DMS79 treated with DMSO at 0.1 percent for 48 hours (cell line): ENCODE data around the gene SBF2.

Source experiments
- DNase-seq: peaks from one replicate; lab custom pipeline; 2025; lab: John Stamatoyannopoulos, UW

Gene SBF2

GRCh38 chr11:9806946-9807687 is 486.9 kb downstream of the SBF2 start:
- DNase-seq = no peak

DNA sequence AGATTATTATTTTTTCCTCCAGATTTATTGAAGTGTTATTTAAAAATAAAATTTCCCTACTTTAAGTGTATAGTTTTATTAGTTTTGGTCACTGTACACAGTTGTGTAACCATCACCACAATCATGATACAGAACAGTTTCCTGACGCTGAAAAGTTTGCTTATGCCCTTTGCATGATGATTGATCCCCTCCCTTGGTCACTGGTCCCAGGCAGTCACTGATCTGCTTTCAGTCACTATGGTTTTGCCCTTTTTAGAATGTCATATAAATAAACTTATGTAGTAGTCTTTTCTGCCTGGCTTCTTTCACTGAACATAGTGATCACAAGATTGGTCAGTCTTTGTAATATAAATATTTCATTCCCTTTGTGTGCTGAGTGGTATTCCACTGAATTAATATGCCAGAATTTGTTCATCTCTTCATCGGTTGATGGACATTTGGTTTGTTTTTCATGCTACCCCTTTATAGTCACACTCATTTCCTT is 489.6 kb downstream of the SBF2 start:
- no peak for DNase-seq

DNA sequence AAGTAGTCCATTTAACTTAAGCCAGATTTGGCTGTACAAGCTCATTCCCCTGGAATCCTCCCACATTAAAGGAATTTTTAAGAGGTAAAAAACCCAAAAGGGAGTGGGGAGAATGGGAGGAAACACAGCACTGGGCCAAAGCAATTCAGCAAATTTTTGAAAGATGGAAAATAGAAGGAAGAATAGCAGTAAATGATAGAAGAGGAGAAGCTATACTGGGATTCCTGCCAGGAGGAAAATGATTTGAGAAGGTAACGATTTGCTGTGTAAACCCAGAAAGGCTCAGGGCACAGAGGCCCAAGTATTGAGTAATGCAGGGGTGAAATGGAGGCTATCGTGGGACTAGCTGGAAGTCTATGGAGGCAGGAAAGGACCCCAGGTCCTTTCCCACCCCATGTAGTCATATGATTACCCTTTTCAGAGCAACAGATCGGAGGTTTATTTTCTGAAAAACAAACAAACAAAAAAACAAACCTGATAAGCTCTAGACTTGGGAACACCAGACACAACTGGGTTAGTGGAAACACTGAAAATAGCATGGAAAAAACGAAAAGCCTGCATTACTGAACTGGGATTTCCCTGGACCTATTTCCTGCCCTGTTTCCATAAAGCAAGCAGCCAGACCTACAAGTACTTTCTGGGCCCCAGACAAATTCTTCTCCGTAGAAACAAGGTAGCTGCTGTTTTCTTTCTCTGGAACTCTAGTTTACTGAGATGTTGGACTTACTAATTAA is 490.2 kb downstream of the SBF2 start:
- DNase-seq = no peak

GRCh38 chr11:9802291-9802861 is 491.6 kb downstream of the SBF2 start:
- no peak for DNase-seq

DNA sequence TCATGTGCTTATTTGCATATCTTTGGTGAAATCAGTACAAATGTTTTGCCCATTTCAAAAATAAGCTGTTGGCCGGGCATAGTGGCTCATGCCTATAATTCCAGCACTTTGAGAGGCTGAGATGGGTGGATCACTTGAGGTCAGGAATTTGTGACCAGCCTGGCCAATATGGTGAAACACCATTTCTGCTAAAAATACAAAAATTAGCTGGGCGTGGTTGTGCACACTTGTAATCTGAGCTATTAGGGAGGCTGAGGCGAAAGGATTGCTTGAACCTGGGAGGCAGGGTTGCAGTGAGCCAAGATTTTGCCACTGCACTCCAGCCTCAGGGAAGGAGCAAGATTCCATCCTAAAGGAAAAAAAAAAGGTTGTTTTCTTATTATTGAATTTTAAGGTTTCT is 494.1 kb downstream of the SBF2 start:
- no peak for DNase-seq

GRCh38 chr11:9797300-9797699 is 496.7 kb downstream of the SBF2 start:
- DNase-seq = no peak

- no peak for DNase-seq
Measured at GRCh38 chr11:9796854-9797253, 497.2 kb downstream of the SBF2 start.

DNA sequence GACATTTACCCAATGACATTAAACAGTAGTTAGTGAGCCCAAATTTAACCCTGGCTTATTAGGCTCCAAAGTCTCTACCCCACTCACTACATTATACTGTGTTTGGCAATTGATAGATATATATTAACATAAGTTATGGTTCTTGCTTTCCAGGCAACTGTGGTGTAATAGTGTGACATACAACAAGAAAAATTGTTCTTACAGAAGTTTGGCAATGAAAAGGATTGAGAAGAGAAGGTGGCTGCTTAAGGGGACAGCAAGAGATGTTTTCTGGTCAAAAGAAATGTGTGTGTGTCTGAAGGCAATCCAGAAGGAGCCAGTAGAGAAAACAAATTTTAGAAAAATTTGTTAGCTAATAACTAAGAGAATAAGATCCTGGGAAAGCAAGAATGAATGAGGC is 497.8 kb downstream of the SBF2 start:
- DNase-seq = no peak

DNA sequence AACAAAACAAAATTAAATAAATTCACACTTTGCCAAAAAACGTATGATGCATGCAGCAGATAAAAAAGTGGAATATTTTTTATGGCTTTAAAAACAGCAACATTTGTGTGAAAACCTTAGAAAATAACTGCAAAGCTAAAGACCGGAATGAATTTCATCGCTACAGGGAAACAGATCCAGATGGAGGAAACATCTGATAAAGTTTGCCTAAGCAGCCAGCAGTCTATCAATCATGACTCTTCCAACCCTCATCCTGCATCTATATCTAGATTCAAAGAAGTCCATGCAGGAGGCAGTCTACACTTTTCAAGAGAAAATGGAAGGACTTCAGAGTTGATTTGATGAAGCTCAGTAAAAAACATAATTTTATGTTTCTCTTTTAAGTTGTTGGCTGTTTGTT is 503.3 kb downstream of the SBF2 start:
- no peak for DNase-seq

DNA sequence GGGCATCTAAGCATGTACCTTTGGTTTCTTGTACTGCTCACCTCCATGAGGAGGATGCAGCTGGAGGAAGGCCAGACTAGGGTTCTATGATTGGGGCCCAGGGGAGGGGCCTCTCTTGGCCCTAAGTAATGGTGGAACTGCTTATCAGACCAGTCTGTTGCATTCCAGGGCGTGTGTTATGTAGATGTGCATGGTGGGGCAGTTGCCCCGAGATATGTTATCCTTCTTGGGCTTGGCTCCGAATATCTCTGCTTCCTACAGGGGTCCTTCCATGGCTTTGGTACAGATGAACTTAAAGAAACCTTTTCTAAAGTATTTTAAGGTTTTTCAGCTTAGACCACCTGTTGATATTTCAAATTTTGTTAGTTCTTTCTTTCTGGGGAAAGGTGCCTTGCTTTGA is 504.1 kb downstream of the SBF2 start:
- DNase-seq = no peak

DNA sequence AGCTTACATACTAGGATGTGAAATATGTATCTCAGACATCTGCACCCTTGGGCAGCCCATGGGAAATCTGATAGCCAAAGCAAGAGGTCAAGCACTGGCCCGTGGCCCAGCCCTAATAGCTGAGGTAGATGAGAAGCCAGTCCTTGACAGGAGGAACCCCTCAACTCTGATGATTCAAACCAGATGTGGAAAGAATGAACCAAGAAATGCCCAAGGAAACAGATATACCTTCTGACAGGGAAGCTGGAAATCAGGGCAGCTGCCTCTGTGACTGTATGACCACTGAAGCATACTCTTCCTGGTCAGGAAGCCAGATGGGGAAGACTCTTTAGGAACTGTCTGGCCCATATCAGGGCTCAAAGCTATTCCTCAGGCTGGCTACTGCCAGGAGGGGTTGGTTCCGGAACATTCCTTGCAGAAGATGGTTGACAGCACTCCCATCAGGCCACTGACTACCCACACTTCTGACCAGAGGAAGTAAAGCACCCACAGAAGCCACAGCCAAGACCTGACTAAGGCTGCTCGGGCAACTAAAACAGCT is 506.0 kb downstream of the SBF2 start:
- no peak for DNase-seq

DNA sequence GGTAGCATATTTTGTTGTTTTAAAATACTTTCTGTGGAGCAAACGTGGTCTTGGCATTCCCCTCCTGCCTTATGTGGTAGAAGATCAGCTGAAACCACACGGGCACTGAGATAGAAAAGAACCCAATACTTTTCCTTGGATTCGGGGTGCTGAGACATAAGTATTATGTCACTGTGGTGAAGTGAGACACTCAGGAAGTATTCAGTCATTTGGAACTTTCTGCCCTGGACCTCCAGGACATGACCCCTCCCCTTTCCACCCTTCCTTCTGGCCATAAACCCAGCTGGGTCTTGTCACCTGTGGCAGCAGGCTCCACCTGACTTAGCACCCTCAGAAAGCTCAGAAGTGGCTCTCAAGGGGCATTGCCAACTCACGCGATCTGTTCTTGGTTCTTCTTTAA is 506.8 kb downstream of the SBF2 start:
- no peak for DNase-seq

DNA sequence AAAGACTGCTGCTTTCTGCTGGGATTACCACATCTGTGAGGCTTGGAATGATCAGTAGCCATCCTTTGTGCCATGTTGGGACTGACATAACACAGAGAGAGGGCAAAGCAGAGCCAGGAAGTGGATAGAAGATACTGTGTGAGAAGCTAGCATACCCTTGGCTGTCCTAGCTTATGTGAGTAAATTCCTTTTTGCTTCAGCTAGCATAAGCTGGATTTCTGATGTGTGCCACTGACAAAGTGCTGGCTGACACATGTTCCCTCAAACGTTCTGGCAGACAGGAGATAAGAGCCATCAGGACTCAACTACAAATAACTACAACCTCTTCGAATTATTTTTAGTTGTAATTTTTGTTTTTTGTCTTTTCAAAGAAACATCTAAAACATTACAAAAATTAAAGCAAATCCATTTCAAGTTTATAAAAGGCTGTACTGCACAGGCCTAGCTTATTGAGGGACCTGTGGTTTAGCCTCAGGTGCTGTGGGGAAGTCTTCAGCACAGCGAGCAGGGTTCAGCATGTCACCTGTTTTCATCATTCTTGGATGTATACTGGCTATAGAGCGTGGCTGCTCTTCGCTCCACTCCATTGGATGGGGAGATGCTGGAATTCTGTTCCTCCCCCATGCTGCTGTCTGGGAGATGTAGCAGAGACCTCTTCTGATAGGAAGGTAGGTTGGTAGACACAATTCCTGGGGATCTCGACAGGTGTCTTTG is 509.3 kb downstream of the SBF2 start:
- no peak for DNase-seq

DNA sequence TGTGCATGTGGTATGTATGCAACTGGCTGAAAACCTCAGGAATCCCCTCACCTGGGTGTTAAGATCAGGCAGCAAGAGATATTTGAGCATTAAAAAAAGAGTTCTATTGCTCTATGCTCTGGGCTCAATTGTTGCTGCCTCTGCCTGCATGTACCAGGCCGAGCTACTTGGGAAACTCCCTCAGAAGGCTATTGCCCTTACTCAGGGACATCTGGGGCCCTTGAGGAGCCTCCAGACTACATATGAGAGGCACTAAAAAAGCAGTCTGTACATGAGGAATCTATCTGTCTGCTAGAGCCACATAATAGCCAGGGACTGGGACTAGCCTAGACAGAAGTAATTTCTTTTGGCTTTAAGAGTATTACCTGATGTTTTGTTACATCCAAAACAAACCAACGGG is 510.0 kb downstream of the SBF2 start:
- DNase-seq = no peak

DNA sequence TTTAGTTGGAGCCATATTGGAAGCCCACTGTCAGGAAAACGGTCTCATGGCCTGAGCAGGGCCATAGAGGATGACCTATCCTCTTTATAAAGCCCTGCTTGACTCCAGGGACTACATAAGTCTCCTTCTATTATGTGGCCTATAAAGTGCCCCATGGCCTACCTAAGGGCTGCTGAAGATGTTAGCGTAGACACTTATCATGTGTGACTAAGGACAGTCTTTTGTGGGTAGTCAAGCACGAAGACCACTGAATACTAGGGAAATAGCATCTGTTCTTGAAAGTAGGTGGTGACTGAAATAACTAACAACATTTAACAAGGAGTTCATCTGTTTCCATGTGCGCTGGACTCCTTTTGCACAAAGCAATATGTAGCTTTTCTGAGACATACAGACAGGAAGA is 513.1 kb downstream of the SBF2 start:
- DNase-seq = no peak

GRCh38 chr11:9777525-9777924 is 516.5 kb downstream of the SBF2 start:
- no peak for DNase-seq

GRCh38 chr11:9777066-9777465 is 517.0 kb downstream of the SBF2 start:
- DNase-seq = no peak

DNA sequence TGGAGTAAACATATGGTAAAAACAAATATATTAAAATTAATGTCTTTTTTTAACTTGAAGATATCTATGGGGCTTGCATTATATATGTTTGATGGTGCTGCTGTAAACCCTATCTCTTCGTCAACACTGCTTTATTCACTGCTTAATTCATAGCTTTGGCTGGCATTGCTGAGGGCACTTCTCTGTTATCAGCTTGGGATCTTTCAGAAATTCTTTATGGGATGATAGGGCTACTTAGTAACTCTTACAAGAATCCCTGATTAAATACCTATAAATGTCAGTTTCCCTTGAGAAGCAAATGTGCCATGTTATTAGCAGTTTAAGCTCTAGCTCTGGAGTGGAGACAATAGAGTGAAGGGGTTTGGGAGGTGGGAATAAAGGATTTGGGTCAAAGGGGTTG is 517.8 kb downstream of the SBF2 start:
- DNase-seq = no peak

- no peak for DNase-seq
Measured at GRCh38 chr11:9775398-9775779, 518.6 kb downstream of the SBF2 start.

- no peak for DNase-seq
Measured at GRCh38 chr11:9774591-9775397, 519.2 kb downstream of the SBF2 start.

DNA sequence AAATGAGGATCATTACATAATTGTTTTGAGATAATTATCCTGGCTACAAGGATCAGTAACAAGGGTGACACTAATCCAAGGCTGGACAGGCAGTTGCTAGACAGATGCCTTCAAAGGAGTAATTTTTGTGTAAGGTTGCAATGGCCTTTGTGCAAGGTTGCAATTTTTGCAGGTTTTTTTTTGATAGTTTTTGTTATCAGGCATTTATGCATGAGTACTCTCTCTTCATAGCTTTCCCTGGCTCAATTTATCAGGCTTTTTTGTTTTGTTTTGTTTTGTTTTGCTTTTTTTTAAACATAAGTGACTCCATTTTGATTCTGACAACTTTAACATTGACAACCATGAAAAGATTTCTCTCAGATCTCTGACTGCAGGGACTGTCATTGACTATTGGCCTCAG is 519.9 kb downstream of the SBF2 start:
- DNase-seq = no peak

GRCh38 chr11:9773524-9773923 is 520.5 kb downstream of the SBF2 start:
- no peak for DNase-seq
